GM18498 (cell line): ENCODE measurements around the gene TF.

Experiments
- ATAC-seq: cut with Tn5 transposase; IDR thresholded peaks from one replicate; pipeline ENCODE4 v1.9.1; 2021; ENCODE audit warnings: mild to moderate bottlenecking, moderate library complexity; ENCODE audit not compliant: unreplicated experiment

The TF gene

DNA sequence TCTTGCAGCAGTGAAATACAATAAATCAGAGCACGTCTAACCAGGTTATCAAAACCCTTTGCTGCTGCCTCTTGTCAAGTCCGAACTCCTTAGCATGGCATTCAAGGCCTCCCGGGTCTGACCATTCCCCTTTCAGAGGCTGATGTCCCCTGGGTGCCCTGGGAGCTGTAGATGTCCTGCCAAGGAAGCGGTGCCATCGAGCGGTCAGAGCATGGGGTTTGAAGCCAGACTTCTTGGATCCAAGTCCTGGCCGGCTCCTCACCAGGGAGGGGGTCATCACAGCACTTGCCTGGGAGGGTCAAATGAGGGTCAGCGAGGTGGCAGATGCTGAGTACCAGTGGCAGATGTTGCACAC, 496 bp downstream of the TF start:
- no peak for ATAC-seq

GRCh38 chr3:133747373-133747772, 1.2 kb downstream of the TF start:
- no peak for ATAC-seq

- ATAC-seq: no peak
Measured at GRCh38 chr3:133747907-133748639, 1.9 kb downstream of the TF start.

DNA sequence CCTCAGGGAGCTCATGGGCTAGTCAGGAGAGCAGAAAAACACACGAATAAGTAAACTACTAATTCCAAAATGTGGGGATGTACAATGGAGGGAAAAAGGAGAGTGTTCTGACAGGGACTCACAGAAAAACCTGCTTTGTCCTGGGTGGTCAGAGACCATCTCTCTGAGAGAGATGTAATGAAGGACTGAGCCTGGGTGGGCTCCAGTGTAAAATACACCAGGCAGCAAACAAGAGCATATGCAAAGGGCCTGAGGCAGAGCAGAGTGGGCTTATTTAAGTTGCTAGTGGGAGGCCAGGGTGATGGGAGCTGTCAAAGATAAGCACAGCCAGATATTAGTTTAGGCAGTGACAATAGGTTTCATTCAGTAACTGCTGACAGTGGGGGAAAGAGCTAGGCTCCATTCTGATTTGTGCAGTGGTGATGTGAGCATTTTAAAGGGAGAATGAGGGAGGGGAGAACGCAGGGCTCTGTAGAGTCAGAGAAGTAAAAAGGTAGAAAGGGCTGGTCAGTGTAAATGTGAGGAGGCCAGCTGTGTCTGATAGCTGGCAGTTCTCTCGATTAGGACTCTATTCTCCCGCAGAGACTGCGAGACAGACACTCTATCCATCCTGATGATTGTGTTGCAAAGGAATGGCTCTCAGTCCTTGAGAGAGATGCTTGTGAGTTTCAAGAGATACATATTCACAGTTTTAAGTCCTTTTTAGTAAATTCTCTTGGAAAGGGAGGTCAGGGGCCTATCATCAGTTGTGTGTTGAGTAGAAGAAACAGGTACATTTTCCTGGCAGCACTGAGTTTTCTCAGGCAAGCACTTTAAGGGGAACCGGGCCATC, 3.5 kb downstream of the TF start:
- ATAC-seq: no peak

DNA sequence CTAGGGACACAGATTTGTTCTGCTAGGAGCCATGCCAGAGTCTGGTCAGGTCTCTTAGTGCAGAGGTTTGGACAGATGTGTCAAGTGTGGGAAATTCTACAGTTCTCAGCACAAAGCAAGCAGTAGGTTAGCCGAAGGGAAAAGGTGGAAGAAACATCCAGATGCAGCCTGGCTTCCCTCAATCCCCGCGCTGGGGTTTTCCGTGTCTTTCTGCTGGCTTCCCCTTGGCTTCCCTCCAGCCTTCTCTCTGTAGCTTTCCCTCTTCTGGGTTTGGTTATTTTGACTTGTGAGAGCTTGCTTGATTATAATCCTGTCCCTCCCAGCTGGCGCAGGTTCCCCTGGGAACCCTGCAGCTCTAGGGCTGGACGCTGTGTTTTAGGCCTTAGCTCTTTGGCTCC, 4.1 kb downstream of the TF start:
- no peak for ATAC-seq

DNA sequence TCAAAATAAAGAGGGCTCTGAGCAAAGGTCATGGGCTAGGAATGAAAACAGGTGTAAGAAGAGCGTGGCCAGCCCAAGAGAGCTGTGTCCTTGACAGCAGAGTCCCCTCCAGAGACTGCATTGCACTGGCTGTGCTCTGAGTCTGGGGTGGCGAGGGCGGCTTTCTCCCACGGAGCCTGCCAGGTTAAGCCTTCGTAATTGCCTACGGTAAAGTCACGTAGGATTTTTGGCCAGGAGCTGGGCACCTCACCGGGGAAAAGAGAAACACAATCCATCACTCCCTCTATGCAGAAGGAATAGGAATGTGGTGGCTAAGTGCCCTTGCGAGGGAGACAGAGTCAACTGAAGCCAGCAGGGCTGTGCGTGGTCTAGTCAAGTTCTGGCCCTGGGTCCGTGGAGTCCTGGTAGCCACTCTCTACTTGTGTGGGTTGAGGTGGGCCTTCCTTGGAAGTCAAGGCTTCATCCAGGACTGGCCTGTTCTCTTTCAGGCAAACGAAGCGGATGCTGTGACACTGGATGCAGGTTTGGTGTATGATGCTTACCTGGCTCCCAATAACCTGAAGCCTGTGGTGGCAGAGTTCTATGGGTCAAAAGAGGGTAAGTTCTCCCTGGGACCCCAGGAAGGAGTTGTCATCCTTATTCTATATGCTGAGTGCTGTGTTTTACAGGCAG, 7.0 kb downstream of the TF start:
- ATAC-seq: no peak

- ATAC-seq: no peak
Measured at GRCh38 chr3:133753779-133754164, 7.6 kb downstream of the TF start.

DNA sequence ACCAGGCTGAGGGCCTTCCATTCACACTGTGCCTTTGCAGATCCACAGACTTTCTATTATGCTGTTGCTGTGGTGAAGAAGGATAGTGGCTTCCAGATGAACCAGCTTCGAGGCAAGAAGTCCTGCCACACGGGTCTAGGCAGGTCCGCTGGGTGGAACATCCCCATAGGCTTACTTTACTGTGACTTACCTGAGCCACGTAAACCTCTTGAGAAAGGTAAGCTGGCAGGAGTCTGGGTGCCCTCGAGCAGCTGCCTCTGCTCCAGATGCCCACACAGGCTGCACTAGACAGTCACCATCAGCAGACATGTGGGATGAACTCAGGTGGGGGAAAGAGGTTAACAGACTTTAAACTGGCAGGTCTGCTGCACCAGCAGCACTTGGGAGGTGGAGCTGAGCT, 8.3 kb downstream of the TF start:
- no peak for ATAC-seq

DNA sequence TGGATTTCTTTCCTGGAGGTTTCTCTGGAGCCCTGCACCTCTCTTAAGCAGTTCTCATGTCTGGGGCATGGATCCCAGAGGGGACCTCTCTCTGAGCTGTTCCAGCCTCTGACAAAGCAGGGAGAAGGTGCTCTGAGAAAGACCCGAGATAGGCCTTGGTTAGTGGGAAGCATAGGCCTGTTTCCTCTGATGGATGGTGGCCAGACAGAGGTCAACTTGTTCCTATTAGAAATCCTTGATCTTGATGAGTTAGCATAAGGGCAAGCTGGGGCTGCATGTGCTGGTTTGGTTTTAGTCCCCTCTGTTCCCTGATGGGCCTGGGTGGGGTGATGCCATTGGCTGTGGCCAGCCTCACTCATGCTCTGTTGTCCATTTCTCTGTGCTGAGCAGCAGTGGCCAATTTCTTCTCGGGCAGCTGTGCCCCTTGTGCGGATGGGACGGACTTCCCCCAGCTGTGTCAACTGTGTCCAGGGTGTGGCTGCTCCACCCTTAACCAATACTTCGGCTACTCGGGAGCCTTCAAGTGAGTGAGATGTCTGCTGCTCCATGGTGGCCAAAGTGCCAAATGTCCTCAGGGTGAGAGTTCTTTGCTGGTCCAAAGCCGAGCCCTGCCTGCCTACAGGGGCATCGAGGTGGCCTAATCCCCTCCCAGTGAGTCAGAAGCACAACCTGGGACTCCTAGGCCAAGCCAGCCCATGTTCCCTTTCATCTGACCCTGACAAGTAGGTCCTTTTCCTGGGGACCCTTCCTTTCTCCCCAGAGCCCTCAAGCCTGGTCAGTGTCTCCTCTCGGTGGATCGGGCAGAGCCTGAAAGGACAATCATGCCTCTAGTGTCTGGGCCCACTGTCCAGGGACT, 9.0 kb downstream of the TF start:
- no peak for ATAC-seq

GRCh38 chr3:133756716-133757694, 10.8 kb downstream of the TF start:
- ATAC-seq: no peak

DNA sequence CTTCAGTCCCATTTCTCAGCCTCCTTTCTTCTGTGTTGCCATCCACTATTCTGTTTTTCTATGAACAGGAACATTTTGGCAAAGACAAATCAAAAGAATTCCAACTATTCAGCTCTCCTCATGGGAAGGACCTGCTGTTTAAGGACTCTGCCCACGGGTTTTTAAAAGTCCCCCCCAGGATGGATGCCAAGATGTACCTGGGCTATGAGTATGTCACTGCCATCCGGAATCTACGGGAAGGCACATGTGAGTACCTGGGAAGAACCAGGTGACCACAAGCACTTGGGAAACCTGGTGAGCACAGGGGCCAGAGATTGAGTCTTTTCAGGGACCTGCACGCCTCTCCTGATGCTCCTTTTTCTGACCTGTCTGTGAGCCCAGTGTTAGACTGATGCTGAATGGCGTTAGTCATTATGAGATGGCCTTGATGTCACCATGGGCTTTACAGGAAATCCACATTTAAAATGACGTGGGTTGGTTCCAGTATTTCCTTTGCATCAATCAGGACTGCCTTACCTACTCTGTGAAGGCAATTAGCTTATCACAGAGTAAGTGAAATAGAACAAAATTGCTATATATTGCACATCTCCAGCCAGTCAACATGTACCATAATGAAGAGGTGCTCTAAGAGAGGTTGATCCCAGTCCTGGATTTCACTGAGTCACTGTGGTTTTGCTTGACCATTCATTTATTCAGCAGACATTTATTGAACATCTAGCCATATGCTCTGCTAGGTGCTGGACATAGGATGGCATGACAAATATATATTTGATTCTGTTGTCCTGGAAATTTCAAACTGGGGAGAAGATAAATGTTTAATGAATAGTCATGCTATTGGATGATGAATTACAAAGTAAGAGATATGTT, 11.7 kb downstream of the TF start:
- ATAC-seq: no peak

- ATAC-seq: no peak
Measured at GRCh38 chr3:133758568-133758928, 12.4 kb downstream of the TF start.

GRCh38 chr3:133758964-133759739, 13.0 kb downstream of the TF start:
- no peak for ATAC-seq

DNA sequence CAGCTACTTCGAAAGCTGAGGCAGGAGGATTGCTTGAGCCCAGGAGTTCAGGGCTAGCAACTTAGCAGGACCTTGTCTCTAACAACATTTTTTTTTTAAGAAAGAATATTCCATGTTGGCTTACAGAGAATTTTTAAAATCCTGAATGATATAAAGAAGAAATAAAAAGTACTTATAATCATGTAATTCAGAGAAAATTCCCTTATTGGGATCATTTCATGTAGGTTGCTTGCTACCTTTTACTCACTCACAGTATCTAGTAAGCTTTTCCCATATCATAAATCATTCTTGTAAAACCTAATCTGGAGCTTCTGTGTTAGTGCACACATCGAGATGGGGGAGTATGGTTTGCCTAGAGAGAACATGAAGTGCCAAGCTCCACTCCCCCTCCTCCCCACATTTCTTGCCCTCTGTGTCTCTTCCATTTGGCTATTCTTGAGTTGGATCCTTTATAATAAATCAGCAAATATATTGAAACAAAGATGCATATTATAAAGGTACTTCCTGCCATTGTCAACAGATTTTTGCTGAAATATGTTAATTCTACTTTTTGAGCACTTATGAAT, 13.6 kb downstream of the TF start:
- no peak for ATAC-seq

- no peak for ATAC-seq
Measured at GRCh38 chr3:133760916-133761315, 14.7 kb downstream of the TF start.

DNA sequence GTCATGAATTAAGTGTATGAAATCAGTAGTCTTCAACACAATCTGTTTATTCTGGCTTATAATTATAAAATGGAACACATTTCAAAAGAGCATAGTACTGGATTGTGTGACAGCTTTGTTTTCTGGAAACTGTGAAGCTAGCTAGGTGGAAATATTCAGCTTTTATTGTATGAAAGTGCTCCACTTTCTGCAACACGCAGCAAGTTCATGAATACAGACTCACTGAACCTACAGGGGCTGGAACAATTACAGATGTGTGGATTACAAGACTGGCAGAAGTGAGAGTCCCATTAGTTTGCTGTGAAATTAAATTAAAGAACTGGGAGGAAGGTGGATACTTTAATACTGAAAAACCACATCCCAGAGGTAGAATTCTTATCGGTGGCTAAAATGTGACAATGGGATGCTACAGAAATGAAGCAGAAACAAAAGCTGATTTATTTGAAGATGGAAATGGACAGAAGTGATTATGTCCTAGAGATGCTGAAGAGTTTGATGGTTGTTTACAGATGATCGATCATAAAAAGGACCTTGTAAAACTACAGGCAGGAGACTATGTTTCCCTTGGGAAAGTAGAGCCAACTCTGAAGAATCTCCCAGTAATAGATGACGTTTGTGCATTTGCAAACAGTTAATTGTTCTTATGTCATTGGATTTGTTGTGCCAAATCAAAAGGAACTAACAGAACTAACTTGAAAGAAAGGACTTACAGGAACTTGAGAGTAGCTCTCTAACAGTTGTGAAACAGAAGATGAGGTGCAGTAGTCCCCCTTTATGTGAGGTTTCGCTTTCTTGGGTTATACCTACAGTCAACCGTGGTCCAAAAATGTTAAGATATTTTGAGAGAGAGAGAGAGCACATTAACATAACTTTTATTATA, 15.7 kb downstream of the TF start:
- ATAC-seq: peak; percentile 58

- ATAC-seq: no peak
Measured at GRCh38 chr3:133762539-133762938, 16.3 kb downstream of the TF start.
